HG02798 (cell line): ENCODE results near the gene TNK2.

Source experiments
- ATAC-seq: cut with Tn5 transposase; IDR thresholded peaks from one replicate; pipeline ENCODE4 v1.9.1; 2021; ENCODE audit warnings: mild to moderate bottlenecking; ENCODE audit not compliant: unreplicated experiment, poor library complexity

Gene TNK2

GRCh38 chr3:195855471-195856409, 52.6 kb downstream of the TNK2 start:
- ATAC-seq: no peak

DNA sequence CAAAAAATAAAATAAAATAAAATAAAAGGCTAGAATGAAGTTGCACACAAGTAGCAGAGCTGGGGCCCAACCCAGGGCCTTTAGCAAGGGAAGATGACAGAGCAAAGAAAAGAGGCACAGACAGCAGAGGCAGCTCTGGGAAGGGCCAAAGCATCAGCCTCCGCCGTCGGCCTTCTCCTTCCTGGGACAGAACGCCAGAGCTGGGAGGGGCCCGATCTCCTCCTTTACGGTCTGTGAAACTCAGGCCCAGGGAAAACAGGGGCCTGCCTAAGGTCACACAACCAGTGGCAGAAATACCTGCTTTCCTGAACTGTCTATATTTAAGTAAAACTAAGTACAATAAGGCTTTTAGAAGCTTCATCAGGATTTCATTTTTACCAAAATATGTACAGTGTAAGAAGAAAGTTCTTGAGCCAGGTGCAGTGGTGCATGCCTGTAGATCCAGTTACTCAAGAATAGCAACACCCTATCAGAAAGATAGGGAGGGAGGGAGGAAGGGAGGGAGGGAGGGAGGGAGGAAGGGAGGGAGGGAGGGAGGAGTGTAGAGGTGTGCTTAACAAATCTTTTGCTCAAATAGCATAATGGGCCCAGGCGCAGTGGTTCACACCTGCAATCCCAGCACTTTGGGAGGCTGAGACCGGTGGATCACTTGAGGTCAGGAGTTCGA, 53.6 kb downstream of the TNK2 start:
- no peak for ATAC-seq

- ATAC-seq: no peak
These were observed 54.4 kb downstream of the TNK2 start for GRCh38 chr3:195853996-195854395.

GRCh38 chr3:195853036-195853435, 55.3 kb downstream of the TNK2 start:
- ATAC-seq: no peak

- peak; percentile 90 for ATAC-seq
These were observed 57.4 kb downstream of the TNK2 start for GRCh38 chr3:195850857-195851543.

GRCh38 chr3:195849322-195850074, 58.9 kb downstream of the TNK2 start:
- ATAC-seq: no peak

DNA sequence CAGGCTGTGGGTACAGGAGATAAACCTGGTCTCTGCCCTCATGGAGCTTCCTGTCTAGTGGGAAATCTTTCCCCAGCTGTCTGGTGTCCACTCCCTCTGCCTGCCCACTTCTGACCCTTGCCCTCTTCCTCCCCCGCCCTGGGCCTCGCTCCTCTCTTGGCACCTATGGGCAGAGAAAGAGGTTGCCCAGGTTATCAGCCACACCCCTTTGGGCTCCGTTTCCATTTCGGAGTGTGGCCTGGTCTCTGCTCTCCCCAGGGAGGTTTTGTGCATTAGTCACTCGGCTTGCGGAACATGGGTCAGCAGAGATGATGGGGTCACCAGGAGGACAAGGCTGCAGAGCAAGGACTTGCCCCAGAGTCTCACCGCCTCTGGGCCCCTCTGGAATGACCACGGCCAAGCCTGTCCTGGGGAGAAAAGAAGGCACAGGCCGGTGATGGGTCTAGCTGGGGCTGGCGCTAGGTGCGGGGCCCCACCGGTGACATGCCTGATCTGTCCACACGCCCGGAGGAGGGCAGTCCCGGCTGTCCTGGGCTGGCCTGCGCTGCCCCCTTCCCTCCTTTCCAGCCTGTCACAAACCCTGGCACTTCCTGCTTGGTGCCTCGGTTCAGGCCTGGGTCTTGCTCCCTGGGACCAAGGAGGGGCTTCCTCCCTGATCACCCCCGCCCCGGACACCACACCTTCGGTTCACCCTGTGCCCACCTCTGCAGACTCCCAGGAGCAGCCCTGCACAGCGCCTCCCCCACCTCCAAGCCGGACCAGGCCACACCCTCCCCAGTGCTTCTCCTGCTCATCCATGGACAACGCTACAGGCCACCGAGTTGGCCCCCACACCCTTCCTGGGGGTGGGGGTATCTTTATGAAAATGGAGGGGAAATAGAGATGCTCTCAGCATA, 61.0 kb downstream of the TNK2 start:
- ATAC-seq: no peak

DNA sequence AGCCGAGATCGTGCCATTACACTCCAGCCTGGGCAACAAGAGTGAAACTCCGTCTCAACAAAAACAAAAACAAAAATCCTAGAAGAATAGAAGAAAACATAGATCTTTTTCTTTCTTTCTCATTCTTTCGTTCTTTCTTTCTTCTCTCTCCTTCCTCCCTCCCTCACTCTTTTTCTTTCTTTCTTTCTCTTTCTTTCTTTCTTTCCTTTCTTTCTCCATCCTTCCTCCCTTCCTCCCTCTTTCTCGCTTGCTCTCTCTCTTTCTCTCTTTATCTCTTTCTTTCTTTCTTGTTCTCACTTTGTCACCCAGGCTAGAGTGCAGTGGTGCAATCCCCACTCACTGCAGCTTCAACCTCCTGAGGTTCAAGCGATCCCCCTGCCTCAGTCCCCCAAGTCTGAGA, 62.9 kb downstream of the TNK2 start:
- no peak for ATAC-seq

GRCh38 chr3:195844671-195845218, 63.6 kb downstream of the TNK2 start:
- ATAC-seq: no peak

- no peak for ATAC-seq
These were observed 68.9 kb downstream of the TNK2 start for GRCh38 chr3:195839260-195840010.

DNA sequence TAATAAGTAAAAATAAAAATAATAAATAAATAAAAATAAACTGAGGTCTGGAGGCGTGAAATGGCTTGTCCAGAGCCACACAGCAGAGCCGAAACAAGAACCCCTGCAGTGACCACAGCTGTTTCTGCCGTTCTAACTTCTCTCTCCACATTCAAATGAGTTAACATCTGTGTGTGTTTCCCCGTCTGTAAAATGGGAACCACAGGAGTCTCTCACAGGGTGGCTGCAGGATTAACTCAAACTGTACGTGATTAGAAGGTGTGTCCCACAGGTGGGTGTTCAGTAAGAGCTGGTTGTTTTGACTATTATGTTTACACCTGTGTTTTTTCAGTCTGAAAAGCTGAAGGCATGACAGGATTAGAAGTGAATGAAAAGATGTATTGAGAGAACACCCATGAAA, 69.6 kb downstream of the TNK2 start:
- ATAC-seq: peak; percentile 79

- ATAC-seq: no peak
These were observed 71.7 kb downstream of the TNK2 start for GRCh38 chr3:195836476-195837135.

- ATAC-seq: no peak
These were observed 72.6 kb downstream of the TNK2 start for GRCh38 chr3:195835791-195836190.

- no peak for ATAC-seq
These were observed 73.4 kb downstream of the TNK2 start for GRCh38 chr3:195834675-195835583.

- no peak for ATAC-seq
These were observed 78.5 kb downstream of the TNK2 start for GRCh38 chr3:195829897-195830254.

DNA sequence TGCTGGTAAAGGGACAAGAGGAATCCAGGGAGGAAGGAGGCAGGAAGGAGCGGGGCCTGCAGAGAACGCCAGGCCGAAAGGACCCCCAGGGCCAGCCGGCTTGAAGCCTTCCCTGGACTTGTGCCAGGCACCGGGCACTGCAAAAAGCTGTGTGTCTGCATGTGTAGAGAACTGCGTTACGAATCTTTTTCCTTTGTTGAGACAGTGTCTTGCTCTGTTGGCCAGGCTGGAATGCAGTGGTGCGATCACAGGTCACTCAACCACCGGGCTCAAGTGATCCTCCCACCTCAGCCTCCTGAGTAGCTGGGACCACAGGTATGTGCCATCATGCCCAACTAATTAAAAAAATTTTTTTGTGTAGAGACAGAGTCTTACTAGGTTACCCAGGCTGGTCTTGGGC, 79.6 kb downstream of the TNK2 start:
- no peak for ATAC-seq
